ENCODE results near the gene FARP2. TPM values are rescaled to one million over a fixed set of nuclear protein-coding genes. Genes with fewer than 3 reads are reported as not detected.
A peak's percentile ranks its signal among the peaks of the same experiment; 100 is the strongest.
"Not testable (repeated sequence)": the region's sequence is repeated elsewhere in the genome, so short reads cannot be mapped to it uniquely, and the experiment has no call there.

Gene FARP2
- total RNA-seq, 1 experiment from 2014 or later: 36.3 TPM

GRCh38 chr2:241508240-241509154 lies 152.4 kb downstream of the FARP2 start, which contains the start of gene STK25:
TSS of gene STK25 (minus strand) at chr2:241508584. CDS start at chr2:241508035, 549 bp downstream.
- in situ Hi-C loops (cut with HindIII; ENCODE audit: low sequenced_read_pairs): no loop called here
- peak; percentile 96 for DNase-seq (ENCODE audit: low spot score)

GRCh38 chr2:241509155-241509784 lies 153.2 kb downstream of the FARP2 start:
- in situ Hi-C loops (cut with HindIII; ENCODE audit: low sequenced_read_pairs): no loop called here
- no peak for DNase-seq (ENCODE audit: low spot score)

GRCh38 chr2:241511091-241511741 lies 155.1 kb downstream of the FARP2 start:
- in situ Hi-C loops (cut with HindIII; ENCODE audit: low sequenced_read_pairs): loop anchor here (5.0 kb wide), 1 partner anchor 46 kb away; the partner anchor contains the start of gene BOK
- no peak for DNase-seq (ENCODE audit: low spot score)

GRCh38 chr2:241514553-241514952 lies 158.5 kb downstream of the FARP2 start:
- DNase-seq (ENCODE audit: low spot score): no peak

GRCh38 chr2:241514986-241515737 lies 159.1 kb downstream of the FARP2 start:
- no peak for DNase-seq (ENCODE audit: low spot score)
- in situ Hi-C loops (cut with HindIII; ENCODE audit: low sequenced_read_pairs): loop anchor here (5.0 kb wide), 1 partner anchor 42 kb away; the partner anchor contains the start of gene BOK

More at GRCh38 chr2:241514553-241514952, 158.5 kb downstream of the FARP2 start:
- in situ Hi-C loops (cut with HindIII; ENCODE audit: low sequenced_read_pairs): loop anchor here (5.0 kb wide), 1 partner anchor 43 kb away; the partner anchor contains the start of gene BOK

GRCh38 chr2:241516520-241516965 lies 160.5 kb downstream of the FARP2 start:
- in situ Hi-C loops (cut with HindIII; ENCODE audit: low sequenced_read_pairs): no loop called here
- no peak for DNase-seq (ENCODE audit: low spot score)

GRCh38 chr2:241517297-241517696 lies 161.2 kb downstream of the FARP2 start:
- in situ Hi-C loops (cut with HindIII; ENCODE audit: low sequenced_read_pairs): no loop called here
- no peak for DNase-seq (ENCODE audit: low spot score)

- in situ Hi-C loops (cut with HindIII; ENCODE audit: low sequenced_read_pairs): no loop called here
- DNase-seq (ENCODE audit: low spot score): no peak
Observed at GRCh38 chr2:241519669-241520068, 163.6 kb downstream of the FARP2 start.

- DNase-seq (ENCODE audit: low spot score): no peak
- in situ Hi-C loops (cut with HindIII; ENCODE audit: low sequenced_read_pairs): no loop called here
Observed at GRCh38 chr2:241522477-241522876, 166.4 kb downstream of the FARP2 start.

- DNase-seq (ENCODE audit: low spot score); in situ Hi-C loops (cut with HindIII; ENCODE audit: low sequenced_read_pairs): not testable (repeated sequence)
Observed at GRCh38 chr2:241525818-241526780, 170.0 kb downstream of the FARP2 start.

GRCh38 chr2:241530571-241530970 lies 174.5 kb downstream of the FARP2 start:
- in situ Hi-C loops (cut with HindIII; ENCODE audit: low sequenced_read_pairs): no loop called here
- no peak for DNase-seq (ENCODE audit: low spot score)

- in situ Hi-C loops (cut with HindIII; ENCODE audit: low sequenced_read_pairs): no loop called here
Observed at GRCh38 chr2:241531161-241531722, 175.2 kb downstream of the FARP2 start.

GRCh38 chr2:241532168-241532567 lies 176.1 kb downstream of the FARP2 start:
- in situ Hi-C loops (cut with HindIII; ENCODE audit: low sequenced_read_pairs): no loop called here
- DNase-seq (ENCODE audit: low spot score): no peak

More at GRCh38 chr2:241531161-241531722, 175.2 kb downstream of the FARP2 start:
- DNase-seq (ENCODE audit: low spot score): no peak

GRCh38 chr2:241532733-241533601 lies 176.9 kb downstream of the FARP2 start:
- in situ Hi-C loops (cut with HindIII; ENCODE audit: low sequenced_read_pairs): no loop called here
- no peak for DNase-seq (ENCODE audit: low spot score)

GRCh38 chr2:241534293-241534692 lies 178.2 kb downstream of the FARP2 start:
- no peak for DNase-seq (ENCODE audit: low spot score)
- in situ Hi-C loops (cut with HindIII; ENCODE audit: low sequenced_read_pairs): no loop called here

GRCh38 chr2:241534701-241535375 lies 178.8 kb downstream of the FARP2 start:
- DNase-seq (ENCODE audit: low spot score): no peak
- in situ Hi-C loops (cut with HindIII; ENCODE audit: low sequenced_read_pairs): no loop called here

Measured in G401 (cell line).